Measurements from ENCODE around the gene GPBP1.
"Not testable (repeated sequence)": the region's sequence is repeated elsewhere in the genome, so short reads cannot be mapped to it uniquely, and the experiment has no call there.

GPBP1 gene, protein sequence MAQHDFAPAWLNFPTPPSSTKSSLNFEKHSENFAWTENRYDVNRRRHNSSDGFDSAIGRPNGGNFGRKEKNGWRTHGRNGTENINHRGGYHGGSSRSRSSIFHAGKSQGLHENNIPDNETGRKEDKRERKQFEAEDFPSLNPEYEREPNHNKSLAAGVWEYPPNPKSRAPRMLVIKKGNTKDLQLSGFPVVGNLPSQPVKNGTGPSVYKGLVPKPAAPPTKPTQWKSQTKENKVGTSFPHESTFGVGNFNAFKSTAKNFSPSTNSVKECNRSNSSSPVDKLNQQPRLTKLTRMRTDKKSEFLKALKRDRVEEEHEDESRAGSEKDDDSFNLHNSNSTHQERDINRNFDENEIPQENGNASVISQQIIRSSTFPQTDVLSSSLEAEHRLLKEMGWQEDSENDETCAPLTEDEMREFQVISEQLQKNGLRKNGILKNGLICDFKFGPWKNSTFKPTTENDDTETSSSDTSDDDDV

GRCh38 chr5:57173319-57174127, at the start of gene GPBP1:
Gene GPBP1, plus strand, starts transcription at chr5:57174059. Its CDS starts 40,072 bp downstream, at chr5:57214131.
- DNase-seq, result peak; percentile 95 to 97

DNA sequence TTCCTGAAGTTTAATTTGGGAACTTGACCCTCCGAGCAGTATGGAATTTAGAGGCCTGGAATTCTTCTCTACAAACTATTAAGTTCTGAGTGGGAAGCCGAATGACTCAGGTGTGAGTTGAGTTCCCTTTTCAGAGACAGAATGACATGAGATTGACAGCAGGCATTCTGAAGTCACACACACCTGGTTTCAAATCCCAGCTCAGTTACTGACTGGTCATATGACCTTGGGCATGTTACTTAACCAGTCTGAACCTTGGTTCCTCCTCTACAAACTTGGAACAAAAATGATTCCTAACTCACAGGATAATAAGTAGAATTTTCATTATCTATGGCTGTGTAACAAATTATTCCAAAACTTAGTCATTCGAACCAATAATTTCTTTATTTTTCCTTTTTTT, 45.5 kb upstream of the GPBP1 start:
- no peak for DNase-seq

DNA sequence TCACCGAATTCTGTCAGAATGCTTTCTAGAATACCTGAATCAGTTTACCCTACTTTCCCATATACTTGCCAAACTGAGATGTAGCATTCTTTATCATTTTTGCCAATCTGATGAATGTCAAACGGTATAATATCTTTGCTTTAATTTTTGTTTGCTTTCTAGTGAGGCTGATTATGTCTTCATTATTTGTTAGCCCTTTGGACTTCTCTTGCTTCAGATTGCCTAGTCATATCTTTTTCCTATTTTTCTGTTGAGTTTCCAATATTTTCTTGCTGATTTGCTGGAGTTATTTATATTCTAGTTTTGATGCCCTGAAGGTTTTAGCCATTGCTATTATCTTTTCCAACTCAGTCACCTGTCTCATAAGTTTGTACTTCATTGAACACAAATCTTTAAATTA, 40.3 kb upstream of the GPBP1 start:
- DNase-seq, result no peak

- no peak for DNase-seq
Measured at GRCh38 chr5:57137401-57137800, 36.5 kb upstream of the GPBP1 start.

DNA sequence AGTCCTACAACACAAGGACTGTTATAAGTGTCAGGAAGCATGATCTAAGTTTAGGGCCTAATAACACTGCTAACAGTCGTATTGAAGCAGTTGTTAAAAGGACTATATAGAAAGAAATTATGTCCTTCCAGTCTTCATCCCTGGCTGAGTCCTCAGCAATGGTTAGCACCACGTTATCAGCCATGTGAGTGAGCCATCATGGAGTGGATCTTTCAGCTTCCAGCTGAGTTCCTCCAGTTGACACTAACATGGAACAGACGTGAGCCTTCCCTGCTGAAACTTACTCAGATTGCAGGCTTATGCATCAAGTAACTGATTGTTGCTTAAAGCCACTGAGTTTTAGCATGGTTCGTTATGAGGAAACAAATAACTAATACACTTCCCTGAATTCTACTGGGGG, 21.5 kb upstream of the GPBP1 start:
- DNase-seq, result no peak

DNA sequence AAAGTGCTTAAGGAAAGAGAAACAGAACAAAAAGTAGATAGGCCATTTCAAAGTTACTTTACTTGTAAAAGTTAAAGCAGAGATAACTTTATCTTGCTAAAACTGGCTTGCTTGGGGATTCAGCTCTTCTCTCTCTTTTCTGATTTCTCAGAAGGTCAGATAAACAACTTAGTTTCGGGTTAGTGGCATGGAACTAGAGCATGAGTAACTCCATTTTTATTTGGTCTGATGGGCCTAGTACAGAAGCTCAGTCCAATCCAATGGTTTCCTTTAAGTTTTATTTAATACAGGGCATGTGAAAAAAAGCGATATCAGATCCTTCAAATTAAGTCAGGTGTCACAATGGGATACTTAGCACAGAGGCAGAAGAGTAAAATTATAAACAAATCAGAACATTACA, 18.8 kb upstream of the GPBP1 start:
- no peak for DNase-seq

- DNase-seq, result no peak
Measured at GRCh38 chr5:57157131-57157530, 16.7 kb upstream of the GPBP1 start.

DNA sequence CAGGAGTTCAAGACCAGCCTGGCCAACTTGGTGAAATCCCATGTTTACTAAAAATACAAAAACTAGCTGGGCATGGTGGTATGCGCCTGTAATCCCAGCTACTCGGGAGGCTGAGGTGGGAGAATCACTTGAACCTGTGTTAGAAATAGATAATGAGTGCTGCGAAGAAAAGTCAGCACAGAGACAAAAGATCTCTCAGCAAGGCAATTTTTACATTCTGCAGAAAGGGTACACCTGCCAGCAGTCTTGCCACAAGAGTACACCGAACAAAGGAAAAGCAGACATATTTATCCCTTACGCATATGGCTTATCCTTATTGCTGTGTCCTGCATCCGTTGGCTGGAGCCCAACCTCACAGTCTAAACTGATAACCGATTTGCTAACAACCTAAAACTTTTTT, 16.2 kb upstream of the GPBP1 start:
- no peak for DNase-seq

DNA sequence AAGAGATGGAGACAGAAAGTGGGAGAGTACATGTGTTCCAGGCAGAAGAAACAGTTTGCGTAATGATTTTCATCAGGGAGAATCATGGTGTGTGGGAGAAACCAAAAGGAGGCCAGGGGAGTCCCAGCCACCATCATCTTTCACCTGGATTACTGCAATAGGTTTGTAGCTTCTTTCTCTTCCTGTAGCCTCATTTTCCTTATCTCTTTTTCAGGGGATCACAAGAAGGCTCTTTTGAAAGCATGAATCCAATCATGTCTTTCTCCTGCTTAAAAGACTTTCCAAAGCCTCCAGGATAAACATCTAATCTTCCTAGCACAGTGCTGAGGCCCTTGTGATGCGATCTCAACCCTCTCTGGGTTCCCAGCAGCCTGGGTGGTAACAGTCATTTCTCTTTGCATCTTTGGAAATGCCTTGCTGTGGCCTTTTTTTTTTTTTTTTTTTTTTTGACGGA, 10.3 kb upstream of the GPBP1 start:
- DNase-seq, result no peak

GRCh38 chr5:57164124-57164523, 9.7 kb upstream of the GPBP1 start:
- DNase-seq, result no peak

- DNase-seq, result not testable (repeated sequence)
Measured at GRCh38 chr5:57165171-57165570, 8.7 kb upstream of the GPBP1 start.

- no peak for DNase-seq
Measured at GRCh38 chr5:57166276-57166675, 7.6 kb upstream of the GPBP1 start.

- DNase-seq, result no peak
Measured at GRCh38 chr5:57167201-57167600, 6.7 kb upstream of the GPBP1 start.

DNA sequence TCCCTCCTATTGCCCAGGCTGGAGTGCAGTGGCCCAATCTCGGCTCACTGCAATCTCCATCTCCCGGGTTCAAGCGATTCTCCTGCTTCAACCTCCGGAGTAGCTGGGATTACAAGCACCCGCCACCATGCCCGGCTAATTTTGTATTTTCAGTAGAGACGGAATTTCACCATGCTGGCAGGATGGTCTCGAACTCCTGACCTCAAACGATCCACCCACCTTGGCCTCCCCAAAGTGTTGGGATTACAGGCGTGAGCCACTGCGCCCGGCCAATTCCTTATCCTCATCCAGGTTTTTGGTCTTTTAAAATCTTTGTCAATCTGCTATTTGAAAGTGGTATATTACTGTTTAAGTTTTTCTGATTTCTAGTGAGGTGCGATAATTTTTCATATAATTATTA, 3.7 kb upstream of the GPBP1 start:
- DNase-seq, result not testable (repeated sequence)

DNA sequence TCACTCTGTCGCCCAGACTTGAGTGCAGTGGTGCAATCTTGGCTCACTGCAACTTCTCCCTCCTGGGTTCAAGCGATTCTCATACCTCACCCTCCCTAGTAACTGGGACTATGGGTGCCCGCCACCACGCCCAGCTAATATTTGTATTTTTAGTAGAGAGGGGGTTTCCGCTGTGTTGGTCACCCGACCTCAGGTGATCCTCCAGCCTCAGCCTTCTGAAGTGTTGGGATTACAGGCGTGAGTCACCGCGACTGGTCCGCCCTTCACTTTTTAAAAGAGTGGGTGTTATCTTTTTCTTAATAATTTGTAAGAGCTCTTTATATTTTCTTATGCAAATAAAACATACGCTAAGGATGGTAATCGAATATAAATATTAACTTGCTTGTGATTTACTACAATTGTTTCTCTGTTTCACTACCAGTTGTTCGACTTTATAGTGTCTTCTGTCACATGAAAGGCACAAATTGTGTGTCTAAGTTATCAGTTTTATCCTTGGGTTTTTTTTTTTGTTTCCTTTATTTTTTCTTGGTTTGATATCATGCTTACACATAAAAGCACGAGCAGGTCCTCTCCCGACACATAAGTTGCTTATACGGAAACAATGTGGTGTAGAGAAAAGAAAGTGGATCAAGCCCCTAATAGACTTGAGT, 1.9 kb upstream of the GPBP1 start:
- DNase-seq, result no peak

GRCh38 chr5:57172466-57173318, 1.2 kb upstream of the GPBP1 start:
- peak in 1 of 2 experiments; percentile 5 for DNase-seq

- no peak for DNase-seq
Measured at GRCh38 chr5:57174128-57174889, 450 bp downstream of the GPBP1 start.

DNA sequence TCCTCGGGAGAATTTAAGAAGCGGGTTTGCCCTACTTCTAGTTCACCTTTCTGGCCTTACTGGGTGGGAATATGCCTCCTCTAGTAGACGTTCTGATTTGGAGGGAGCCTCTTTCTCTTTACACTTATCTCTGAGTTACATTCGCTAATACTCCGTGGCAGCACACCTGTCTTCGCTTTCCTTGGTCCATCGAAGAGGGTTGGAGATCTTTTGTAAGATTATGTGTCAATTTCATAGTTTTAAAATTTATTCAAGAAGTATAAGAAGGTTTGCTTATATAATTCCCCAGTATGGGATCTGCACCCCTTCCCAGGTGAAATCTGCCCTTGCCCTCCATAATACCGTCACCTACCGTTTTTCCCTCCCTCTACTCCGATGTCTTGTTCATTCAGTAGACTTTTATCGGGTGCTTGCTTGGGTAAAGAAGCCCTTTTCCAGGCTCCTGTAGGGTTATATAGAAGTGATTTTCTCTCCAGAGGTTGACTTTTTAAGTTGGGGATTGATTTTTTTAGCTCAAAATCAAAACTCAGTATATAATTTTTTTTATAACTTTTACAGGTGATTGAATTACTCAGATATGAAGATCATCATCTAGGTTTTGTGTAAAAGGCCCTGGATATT, 1.1 kb downstream of the GPBP1 start:
- no peak for DNase-seq

DNA sequence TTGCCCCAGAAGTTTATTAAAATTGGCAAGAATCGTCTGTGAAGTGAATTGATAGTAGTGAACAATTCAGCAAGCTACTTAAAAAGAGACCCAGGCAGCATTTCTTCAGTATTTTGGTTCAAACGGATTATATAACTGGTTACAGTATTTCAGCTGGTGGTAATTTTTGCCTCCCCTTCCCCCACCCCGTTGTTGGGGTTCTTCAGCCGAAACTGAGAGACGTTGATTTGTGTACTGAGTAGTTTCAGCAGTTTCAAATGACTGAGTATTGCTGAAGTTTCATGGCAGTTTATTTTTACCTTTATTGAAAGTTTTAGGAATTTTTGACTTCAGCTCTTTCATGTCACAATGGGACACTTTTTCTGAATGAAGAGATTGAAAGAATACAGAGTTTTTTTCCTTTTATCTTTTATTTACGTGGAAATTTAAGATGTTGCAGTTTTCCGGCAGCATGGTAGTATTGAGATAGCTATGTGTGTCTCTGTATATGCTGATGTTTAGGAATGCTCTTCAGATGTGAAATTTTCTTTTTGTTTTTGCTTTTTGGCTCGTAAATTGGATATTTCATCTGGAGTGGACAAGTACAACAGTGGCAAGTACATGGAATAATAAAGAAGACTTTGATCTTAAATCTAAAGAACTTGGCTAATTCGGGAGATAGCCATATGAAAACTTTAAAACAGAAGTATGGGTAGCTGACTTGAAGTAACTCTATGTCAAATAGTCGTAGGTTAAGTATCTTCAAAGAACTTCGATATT, 1.9 kb downstream of the GPBP1 start:
- DNase-seq, result no peak

DNA sequence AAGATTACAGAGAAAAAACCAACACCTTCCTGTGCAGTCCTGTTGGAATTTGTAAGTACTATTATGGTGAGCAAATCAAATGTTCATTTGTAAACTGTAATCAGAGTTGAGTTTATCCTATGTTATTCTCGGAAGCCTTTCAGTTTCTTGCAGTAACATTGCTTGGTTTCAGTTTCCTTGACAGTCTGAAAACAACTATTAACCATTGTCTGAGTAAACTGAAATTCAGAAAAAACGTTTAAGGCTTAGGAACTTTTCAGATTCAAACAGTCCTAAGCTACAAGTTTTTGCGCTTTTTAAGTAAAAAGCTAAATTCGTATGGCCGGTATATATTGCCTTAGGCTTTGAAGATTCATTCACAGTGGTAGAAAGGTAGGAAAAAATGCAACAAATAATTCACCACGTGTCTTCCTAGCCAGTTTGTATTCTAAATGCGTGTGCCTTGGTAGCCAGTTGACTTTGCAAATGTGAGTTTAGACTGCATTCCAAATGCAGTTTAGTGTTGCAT, 2.5 kb downstream of the GPBP1 start:
- DNase-seq, result no peak
